Motor neuron (in vitro differentiated cells): ENCODE measurements around the gene VPS9D1. TPM values are rescaled to one million over a fixed set of nuclear protein-coding genes. Genes with fewer than 3 reads are reported as not detected.

ENCODE experiments used
- ATAC-seq, 8 experiments: fragments of 200-7000 bp; cut with Tn5 transposase; replicated peaks in 6 of 8; 2 replicates each; pipeline ENCODE4 v1.8.0; 2021; ENCODE audit warnings: mild to moderate bottlenecking in 8 of 8, moderate library complexity in 8 of 8
- H3K27ac ChIP-seq, 2 donors: fragments of 250-450 bp; sonication (Bioruptor Pico); 2 replicates each; pipeline ENCODE4 v1.9.0; 2021; ENCODE audit warnings: antibody characterized with exemption in 2 of 2, mild to moderate bottlenecking in 2 of 2, moderate library complexity in 1 of 2
- H3K4me1 ChIP-seq, 2 donors: fragments of 250-450 bp; sonication (Bioruptor Pico); replicated peaks in 1 of 2; 2 replicates each; pipeline ENCODE4 v1.6.1; 2021; ENCODE audit warnings: antibody characterized with exemption in 2 of 2, mild to moderate bottlenecking in 2 of 2, moderate library complexity in 1 of 2
- H3K4me3 ChIP-seq, 5 donors: fragments of 250-450 bp; sonication (Bioruptor Pico); 2 replicates each; pipeline ENCODE4 v1.9.0; 2021; ENCODE audit warnings: antibody characterized with exemption in 5 of 5, mild to moderate bottlenecking in 5 of 5, moderate library complexity in 4 of 5
- WGBS, 10 experiments: fragments of 450-650 bp; shearing (Covaris generic); methylation state at CpG; one replicate each; pipeline ENCODE4 v1.0.0; 2022; 5-methylcytosine and 5-hydroxymethylcytosine counted together
- in situ Hi-C, 9 experiments: fragments of 400-800 bp; cut with MboI; loops; one replicate each; pipeline ENCODE4 v1.15.0; 2021; ENCODE audit warnings: low sequenced_read_pairs in 9 of 9, low pct_unique_long_range_greater_than_20kb in 2 of 9; ENCODE audit not compliant: unreplicated experiment in 9 of 9
- total RNA-seq, 8 experiments: library from RNA; unstranded; fragments of 300-600 nt; gene quantifications; 2 replicates each; pipeline versions ENCODE4 v1.2.3 to v1.2.4, GENCODE V29; 2022

The VPS9D1 gene
- total RNA-seq, 8 experiments from 2014 or later: 4.5 to 14.6 (median 8.9) TPM

GRCh38 chr16:89712274-89712781, 8.4 kb downstream of the VPS9D1 start:
- in situ Hi-C loops: no loop called here
- Histone ChIP-seq H3K4me3 (peak overlapping the region; percentile 11 to 45 (median 23)), H3K27ac (peak overlapping the region in 1 of 2 donors; percentile 37), H3K4me1 (peaks cover 5 to 6% of the 10 kb centered on the region in 2 donors)
- 82% methylated on average over 5 of the region's 22 CpGs; no CpG with 5 or more reads in 9 of the 10 experiments for WGBS, 10 experiments
- peak in 6 of 8 experiments; percentile 8 to 48 (median 31) for ATAC-seq

- H3K4me1 ChIP-seq: peaks cover 5 to 6% of the 10 kb centered on the region in 2 donors
- H3K27ac ChIP-seq: peak overlapping the region in 1 of 2 donors; percentile 3
- WGBS, 10 experiments: 0% methylated on average over 2 of the region's 48 CpGs; no CpG with 5 or more reads in 9 of the 10 experiments
- in situ Hi-C loops: no loop called here
- ATAC-seq: peak; percentile 45 to 86 (median 56)
- peak overlapping the region; percentile 11 to 45 (median 23) for H3K4me3 ChIP-seq
Measured at GRCh38 chr16:89711601-89712273, 9.0 kb downstream of the VPS9D1 start.

GRCh38 chr16:89710709-89711564, 9.8 kb downstream of the VPS9D1 start:
- Histone ChIP-seq H3K27ac (no peak overlapping the region), H3K4me1 (peaks cover 5 to 6% of the 10 kb centered on the region in 2 donors), H3K4me3 (no peak overlapping the region)
- in situ Hi-C loops: no loop called here
- peak in 2 of 8 experiments; percentile 5 to 6 for ATAC-seq
- 83 to 90% methylated on average over 6 to 10 of the region's 63 CpGs; no CpG with 5 or more reads in 8 of the 10 experiments for WGBS, 10 experiments

- no peak for ATAC-seq
- in situ Hi-C loops: no loop called here
- no peak overlapping the region for H3K27ac ChIP-seq
- H3K4me3 ChIP-seq: no peak overlapping the region
- H3K4me1 ChIP-seq: peaks cover 5 to 6% of the 10 kb centered on the region in 2 donors
- 57 to 100% (median 75%) methylated on average over 1 to 5 of the region's 19 CpGs; no CpG with 5 or more reads in 4 of the 10 experiments for WGBS, 10 experiments
Measured at GRCh38 chr16:89709716-89710432, 10.8 kb downstream of the VPS9D1 start.

- 100% methylated on average over 1 of the region's 10 CpGs; no CpG with 5 or more reads in 9 of the 10 experiments for WGBS, 10 experiments
- in situ Hi-C loops: no loop called here
- H3K27ac ChIP-seq: no peak overlapping the region
- no peak for ATAC-seq
- peaks cover 5 to 6% of the 10 kb centered on the region in 2 donors for H3K4me1 ChIP-seq
- no peak overlapping the region for H3K4me3 ChIP-seq
Measured at GRCh38 chr16:89709166-89709565, 11.5 kb downstream of the VPS9D1 start.

GRCh38 chr16:89708481-89708931, 12.2 kb downstream of the VPS9D1 start:
- Histone ChIP-seq H3K4me1 (peaks cover 5 to 6% of the 10 kb centered on the region in 2 donors), H3K4me3 (no peak overlapping the region), H3K27ac (no peak overlapping the region)
- in situ Hi-C loops: no loop called here
- peak in 2 of 8 experiments; percentile 14 to 47 for ATAC-seq
- 97% methylated on average over 7 of the region's 19 CpGs; no CpG with 5 or more reads in 9 of the 10 experiments for WGBS, 10 experiments

- Histone ChIP-seq H3K4me3 (no peak overlapping the region), H3K4me1 (peaks cover 5 to 6% of the 10 kb centered on the region in 2 donors), H3K27ac (no peak overlapping the region)
- in situ Hi-C loops: no loop called here
- ATAC-seq: peak in 1 of 8 experiments; percentile 2
- WGBS, 10 experiments: 58% methylated on average over 2 of the region's 9 CpGs; no CpG with 5 or more reads in 9 of the 10 experiments
Measured at GRCh38 chr16:89707695-89708094, 13.0 kb downstream of the VPS9D1 start.

GRCh38 chr16:89706518-89707260, 14.0 kb downstream of the VPS9D1 start:
- Histone ChIP-seq H3K4me3 (no peak overlapping the region), H3K4me1 (no peaks in the 10 kb centered on the region), H3K27ac (no peak overlapping the region)
- 0 to 100% (median 100%) methylated on average over 1 of the region's 14 CpGs; no CpG with 5 or more reads in 6 of the 10 experiments for WGBS, 10 experiments
- no peak for ATAC-seq
- in situ Hi-C loops: no loop called here

- in situ Hi-C loops: no loop called here
- no peak overlapping the region for H3K27ac ChIP-seq
- no peak overlapping the region for H3K4me3 ChIP-seq
- ATAC-seq: no peak
- 47 to 100% (median 85%) methylated on average over 1 to 9 of the region's 15 CpGs; no CpG with 5 or more reads in 2 of the 10 experiments for WGBS, 10 experiments
- peaks cover 0 to 3% of the 10 kb centered on the region in 2 donors for H3K4me1 ChIP-seq
Measured at GRCh38 chr16:89705006-89705405, 15.7 kb downstream of the VPS9D1 start.

- H3K4me3 ChIP-seq: no peak overlapping the region
- no peak overlapping the region for H3K27ac ChIP-seq
- in situ Hi-C loops: no loop called here
- peaks cover 5 to 7% of the 10 kb centered on the region in 2 donors for H3K4me1 ChIP-seq
- ATAC-seq: no peak
- 61 to 88% (median 80%) methylated on average over 2 to 11 of the region's 13 CpGs; no CpG with 5 or more reads in 3 of the 10 experiments for WGBS, 10 experiments
Measured at GRCh38 chr16:89704281-89704680, 16.4 kb downstream of the VPS9D1 start.

- in situ Hi-C loops: no loop called here
- peak; percentile 48 to 79 (median 70) for ATAC-seq
- whole genome bisulfite sequencing, 10 experiments: 6% methylated on average over 6 of the region's 97 CpGs; no CpG with 5 or more reads in 9 of the 10 experiments
- peak within 1 kb of the TSS; percentile 45 to 86 (median 63) for H3K4me3 ChIP-seq
- peak within 1 kb of the TSS; percentile 47 to 48 for H3K27ac ChIP-seq
- peaks cover 5 to 7% of the 10 kb centered on the region in 2 donors for H3K4me1 ChIP-seq
Measured at GRCh38 chr16:89701425-89702406, 19.0 kb downstream of the VPS9D1 start, which contains the start of gene SPATA2L. SPATA2L (minus strand) TSS chr16:89701705; CDS start chr16:89701232, 473 bp downstream.
